Measurements from ENCODE around the gene EPB41L3. TPM values are rescaled to one million over a fixed set of nuclear protein-coding genes. Genes with fewer than 3 reads are reported as not detected.
"Not testable (repeated sequence)": the region's sequence is repeated elsewhere in the genome, so short reads cannot be mapped to it uniquely, and the experiment has no call there.

Gene EPB41L3
- total RNA-seq, 2 experiments from 2014 or later, result not detected

DNA sequence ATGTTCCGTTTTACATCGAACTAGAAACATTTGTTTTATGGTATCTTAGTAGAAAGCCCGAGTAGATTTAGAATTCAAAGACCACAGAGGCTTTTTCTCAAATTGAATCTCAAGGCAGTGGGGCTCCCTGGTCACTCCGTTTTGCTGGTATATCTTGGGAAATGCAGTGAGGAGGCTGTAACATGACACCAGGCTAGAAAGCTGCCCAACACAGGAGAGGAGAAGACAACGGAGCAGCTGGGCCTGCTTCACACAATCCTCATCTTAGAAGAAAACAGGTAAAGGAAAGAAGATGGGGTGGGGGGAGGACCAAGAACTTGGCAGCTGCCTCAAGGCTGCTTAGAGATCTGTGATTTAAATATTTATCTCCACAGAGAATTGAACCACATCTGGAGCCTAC is 38.3 kb upstream of the EPB41L3 start:
- Histone ChIP-seq H3K4me1 (ENCODE audit: insufficient read depth, low read length, poor library complexity, severe bottlenecking) (no peaks in the 10 kb centered on the region), H4K20me1 (ENCODE audit: insufficient read depth, low read length) (no peaks in the 10 kb centered on the region), H2AFZ (ENCODE audit: low read length) (no peak overlapping the region), H3K27ac (ENCODE audit: low read depth, low read length, poor library complexity, severe bottlenecking) (no peak overlapping the region), H3K4me2 (ENCODE audit: low read length) (no peak overlapping the region), H3K9me2 (ENCODE audit: insufficient read depth, low read length) (no peaks in the 10 kb centered on the region), H3K9me3 (ENCODE audit: low read length) (no peaks in the 10 kb centered on the region), H3K79me2 (ENCODE audit: insufficient read depth, low read depth, low read length) (no peaks in the 10 kb centered on the region), H3K36me3 (ENCODE audit: insufficient read depth, low read length) (no peaks in the 10 kb centered on the region), H3K4me3 (ENCODE audit: low read depth, low read length, poor library complexity, severe bottlenecking) (no peak overlapping the region)
- CTCF ChIA-PET (ENCODE audit: unreplicated experiment), result no interaction called here
- no TSS peak for BruUV-seq (replicated peaks)
- TF ChIP-seq, protein P1, sequence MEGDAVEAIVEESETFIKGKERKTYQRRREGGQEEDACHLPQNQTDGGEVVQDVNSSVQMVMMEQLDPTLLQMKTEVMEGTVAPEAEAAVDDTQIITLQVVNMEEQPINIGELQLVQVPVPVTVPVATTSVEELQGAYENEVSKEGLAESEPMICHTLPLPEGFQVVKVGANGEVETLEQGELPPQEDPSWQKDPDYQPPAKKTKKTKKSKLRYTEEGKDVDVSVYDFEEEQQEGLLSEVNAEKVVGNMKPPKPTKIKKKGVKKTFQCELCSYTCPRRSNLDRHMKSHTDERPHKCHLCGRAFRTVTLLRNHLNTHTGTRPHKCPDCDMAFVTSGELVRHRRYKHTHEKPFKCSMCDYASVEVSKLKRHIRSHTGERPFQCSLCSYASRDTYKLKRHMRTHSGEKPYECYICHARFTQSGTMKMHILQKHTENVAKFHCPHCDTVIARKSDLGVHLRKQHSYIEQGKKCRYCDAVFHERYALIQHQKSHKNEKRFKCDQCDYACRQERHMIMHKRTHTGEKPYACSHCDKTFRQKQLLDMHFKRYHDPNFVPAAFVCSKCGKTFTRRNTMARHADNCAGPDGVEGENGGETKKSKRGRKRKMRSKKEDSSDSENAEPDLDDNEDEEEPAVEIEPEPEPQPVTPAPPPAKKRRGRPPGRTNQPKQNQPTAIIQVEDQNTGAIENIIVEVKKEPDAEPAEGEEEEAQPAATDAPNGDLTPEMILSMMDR (conservative IDR thresholded peaks at IDR 0.05; ENCODE audit: low read length), result no peak
- no peak for TF ChIP-seq EZH2phosphoT487 (IDR thresholded peaks at IDR 0.05; ENCODE audit: borderline replicate concordance, low read depth, low read length)
- no peak for DNase-seq (ENCODE audit: low spot score)
- POLR2A ChIA-PET, result no interaction called here
- intact Hi-C loops (cut with micrococcal nuclease; ENCODE audit: unreplicated experiment), result loop anchor here (10.0 kb wide), 1 partner anchor 57 kb away; no protein-coding TSS in a partner anchor

DNA sequence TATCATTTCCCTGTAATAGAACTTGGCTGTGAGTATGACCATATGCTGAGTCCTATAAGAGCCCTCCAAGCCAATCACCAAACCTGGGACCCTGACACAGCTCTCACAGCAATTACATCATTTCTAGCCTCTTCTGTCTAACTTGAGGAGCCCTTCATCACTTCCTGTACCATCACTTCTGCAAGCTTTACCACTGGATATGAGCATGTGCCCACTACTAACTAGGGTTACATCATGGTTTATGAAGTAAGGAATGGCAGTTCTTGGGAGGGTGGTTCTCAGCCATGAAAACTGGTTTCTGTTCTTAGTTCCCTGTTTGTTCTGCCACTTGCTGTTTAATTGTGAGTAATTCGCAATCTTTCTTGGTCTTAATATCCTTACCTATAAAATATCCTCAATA is 31.0 kb upstream of the EPB41L3 start:
- no peak overlapping the region for H2AFZ ChIP-seq (ENCODE audit: low read length)
- CTCF ChIA-PET (ENCODE audit: unreplicated experiment), result no interaction called here
- no peak overlapping the region for H3K4me3 ChIP-seq (ENCODE audit: low read depth, low read length, poor library complexity, severe bottlenecking)
- POLR2A ChIA-PET, result interaction anchor here (0.6 to 1.9 kb wide), 2 partner anchors 26 to 852 kb away, joined by 3 to 4 read pairs; no protein-coding TSS in a partner anchor
- no TSS peak for BruUV-seq (replicated peaks)
- H3K36me3 ChIP-seq (ENCODE audit: insufficient read depth, low read length), result no peaks in the 10 kb centered on the region
- TF ChIP-seq, protein P1 (conservative IDR thresholded peaks at IDR 0.05; ENCODE audit: low read length), result no peak
- TF ChIP-seq EZH2phosphoT487 (IDR thresholded peaks at IDR 0.05; ENCODE audit: borderline replicate concordance, low read depth, low read length), result no peak
- H3K9me2 ChIP-seq (ENCODE audit: insufficient read depth, low read length), result no peaks in the 10 kb centered on the region
- DNase-seq (ENCODE audit: low spot score), result no peak
- H3K27ac ChIP-seq (ENCODE audit: low read depth, low read length, poor library complexity, severe bottlenecking), result no peak overlapping the region
- H3K4me1 ChIP-seq (ENCODE audit: insufficient read depth, low read length, poor library complexity, severe bottlenecking), result no peaks in the 10 kb centered on the region
- no peaks in the 10 kb centered on the region for H3K9me3 ChIP-seq (ENCODE audit: low read length)
- H3K79me2 ChIP-seq (ENCODE audit: insufficient read depth, low read depth, low read length), result no peaks in the 10 kb centered on the region
- H3K4me2 ChIP-seq (ENCODE audit: low read length), result no peak overlapping the region
- intact Hi-C loops (cut with micrococcal nuclease; ENCODE audit: unreplicated experiment), result no loop called here
- no peaks in the 10 kb centered on the region for H4K20me1 ChIP-seq (ENCODE audit: insufficient read depth, low read length)

DNA sequence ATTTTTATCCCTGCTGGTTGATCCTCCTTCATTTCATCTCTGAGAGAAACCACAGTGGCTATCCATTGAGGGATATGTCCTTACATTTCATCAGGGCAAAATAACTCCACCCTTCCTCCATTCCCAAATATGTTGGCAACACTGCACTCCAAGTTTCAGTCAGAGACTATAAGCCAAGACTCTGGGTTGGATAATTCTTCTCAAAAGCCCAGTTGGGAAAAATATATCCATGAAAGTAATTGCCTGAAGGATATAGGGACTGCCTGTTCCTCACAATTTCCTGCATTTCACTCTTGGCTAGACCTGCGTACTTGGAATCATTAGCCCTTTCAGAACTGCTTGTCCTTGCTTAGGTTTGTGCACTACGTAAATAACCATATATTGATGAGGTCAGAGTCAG is 27.9 kb upstream of the EPB41L3 start:
- DNase-seq (ENCODE audit: low spot score), result no peak
- Histone ChIP-seq H3K9me2 (ENCODE audit: insufficient read depth, low read length) (no peaks in the 10 kb centered on the region), H3K9me3 (ENCODE audit: low read length) (no peaks in the 10 kb centered on the region), H3K4me2 (ENCODE audit: low read length) (no peak overlapping the region), H3K27ac (ENCODE audit: low read depth, low read length, poor library complexity, severe bottlenecking) (no peak overlapping the region), H2AFZ (ENCODE audit: low read length) (no peak overlapping the region), H4K20me1 (ENCODE audit: insufficient read depth, low read length) (no peaks in the 10 kb centered on the region), H3K4me1 (ENCODE audit: insufficient read depth, low read length, poor library complexity, severe bottlenecking) (no peaks in the 10 kb centered on the region), H3K36me3 (ENCODE audit: insufficient read depth, low read length) (no peaks in the 10 kb centered on the region), H3K79me2 (ENCODE audit: insufficient read depth, low read depth, low read length) (no peaks in the 10 kb centered on the region), H3K4me3 (ENCODE audit: low read depth, low read length, poor library complexity, severe bottlenecking) (no peak overlapping the region)
- TF ChIP-seq EZH2phosphoT487 (IDR thresholded peaks at IDR 0.05; ENCODE audit: borderline replicate concordance, low read depth, low read length), result no peak
- TF ChIP-seq, protein P1 (conservative IDR thresholded peaks at IDR 0.05; ENCODE audit: low read length), result no peak
- ChIA-PET CTCF (ENCODE audit: unreplicated experiment) (no interaction called here), POLR2A (no interaction called here)
- no TSS peak for BruUV-seq (replicated peaks)
- intact Hi-C loops (cut with micrococcal nuclease; ENCODE audit: unreplicated experiment), result no loop called here

DNA sequence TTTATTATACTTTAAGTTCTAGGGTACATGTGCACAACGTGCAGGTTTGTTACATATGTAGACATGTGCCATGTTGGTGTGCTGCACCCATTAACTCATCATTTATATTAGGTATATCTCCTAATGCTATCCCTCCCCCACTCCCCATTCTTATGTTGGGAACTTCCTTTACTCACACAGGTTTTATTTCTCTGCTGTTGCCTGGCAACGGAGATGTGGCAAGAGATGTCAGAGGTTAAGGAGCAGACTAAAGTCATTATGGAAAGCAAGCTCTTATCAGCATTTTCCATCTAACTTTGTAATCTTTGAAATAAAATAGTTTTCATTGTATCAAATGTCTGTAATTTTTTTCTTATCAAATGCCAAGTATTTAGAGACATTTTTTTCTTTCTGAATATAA is 26.8 kb upstream of the EPB41L3 start:
- H4K20me1 ChIP-seq (ENCODE audit: insufficient read depth, low read length); H2AFZ ChIP-seq (ENCODE audit: low read length); H3K4me1 ChIP-seq (ENCODE audit: insufficient read depth, low read length, poor library complexity, severe bottlenecking); H3K79me2 ChIP-seq (ENCODE audit: insufficient read depth, low read depth, low read length); DNase-seq (ENCODE audit: low spot score); intact Hi-C loops (cut with micrococcal nuclease; ENCODE audit: unreplicated experiment); H3K4me3 ChIP-seq (ENCODE audit: low read depth, low read length, poor library complexity, severe bottlenecking); H3K27ac ChIP-seq (ENCODE audit: low read depth, low read length, poor library complexity, severe bottlenecking); POLR2A ChIA-PET; H3K4me2 ChIP-seq (ENCODE audit: low read length); BruUV-seq (replicated peaks); H3K36me3 ChIP-seq (ENCODE audit: insufficient read depth, low read length); H3K9me3 ChIP-seq (ENCODE audit: low read length); CTCF ChIA-PET (ENCODE audit: unreplicated experiment); H3K9me2 ChIP-seq (ENCODE audit: insufficient read depth, low read length): not testable (repeated sequence)

Data from OCI-LY7 (cell line).